ENCODE results near the gene OR8J1.
"Not testable (repeated sequence)": the region's sequence is repeated elsewhere in the genome, so short reads cannot be mapped to it uniquely, and the experiment has no call there.

DNA sequence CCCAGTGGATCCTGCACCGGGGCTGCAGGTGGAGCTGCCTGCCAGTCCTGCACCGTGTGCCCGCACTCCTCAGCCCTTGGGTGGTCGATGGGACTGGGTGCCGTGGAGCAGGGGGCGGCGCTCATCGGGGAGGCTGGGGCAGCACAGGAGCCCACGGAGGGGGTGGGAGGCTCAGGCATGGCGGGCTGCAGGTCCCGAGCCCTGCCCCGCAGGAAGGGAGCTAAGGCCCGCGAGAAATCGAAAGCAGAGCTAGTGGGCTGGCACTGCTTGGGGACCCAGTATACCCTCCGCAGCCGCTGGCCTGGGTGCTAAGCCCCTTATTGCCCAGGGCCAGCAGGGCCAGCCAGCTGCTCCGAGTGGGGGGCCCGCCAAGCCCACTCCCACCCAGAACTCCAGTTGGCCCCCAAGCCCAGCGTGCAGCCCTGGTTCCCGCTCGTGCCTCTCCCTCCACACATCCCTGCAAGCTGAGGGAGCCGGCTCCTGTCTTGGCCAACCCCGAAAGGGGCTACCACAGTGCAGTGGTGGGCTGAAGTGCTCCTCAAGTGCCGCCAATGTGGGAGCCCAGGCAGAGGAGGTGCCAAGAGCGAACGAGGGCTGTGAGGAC lies 47.9 kb downstream of the OR8J1 start:
- TF ChIP-seq, protein P1, sequence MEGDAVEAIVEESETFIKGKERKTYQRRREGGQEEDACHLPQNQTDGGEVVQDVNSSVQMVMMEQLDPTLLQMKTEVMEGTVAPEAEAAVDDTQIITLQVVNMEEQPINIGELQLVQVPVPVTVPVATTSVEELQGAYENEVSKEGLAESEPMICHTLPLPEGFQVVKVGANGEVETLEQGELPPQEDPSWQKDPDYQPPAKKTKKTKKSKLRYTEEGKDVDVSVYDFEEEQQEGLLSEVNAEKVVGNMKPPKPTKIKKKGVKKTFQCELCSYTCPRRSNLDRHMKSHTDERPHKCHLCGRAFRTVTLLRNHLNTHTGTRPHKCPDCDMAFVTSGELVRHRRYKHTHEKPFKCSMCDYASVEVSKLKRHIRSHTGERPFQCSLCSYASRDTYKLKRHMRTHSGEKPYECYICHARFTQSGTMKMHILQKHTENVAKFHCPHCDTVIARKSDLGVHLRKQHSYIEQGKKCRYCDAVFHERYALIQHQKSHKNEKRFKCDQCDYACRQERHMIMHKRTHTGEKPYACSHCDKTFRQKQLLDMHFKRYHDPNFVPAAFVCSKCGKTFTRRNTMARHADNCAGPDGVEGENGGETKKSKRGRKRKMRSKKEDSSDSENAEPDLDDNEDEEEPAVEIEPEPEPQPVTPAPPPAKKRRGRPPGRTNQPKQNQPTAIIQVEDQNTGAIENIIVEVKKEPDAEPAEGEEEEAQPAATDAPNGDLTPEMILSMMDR (IDR thresholded peaks at IDR 0.05; ENCODE audit: insufficient read depth, low read depth, low read length) = not testable (repeated sequence)
- not testable (repeated sequence) for TF ChIP-seq EZH2 (IDR thresholded peaks at IDR 0.05; ENCODE audit: insufficient read depth, low read length)

Data from astrocyte (in vitro differentiated cells and primary cell).